D721Med (cell line): ENCODE results near the gene TMEM114.

Experiments used
- DNase-seq: peaks from one replicate; pipeline ENCODE4 v3.0.0; 2011; ENCODE audit warnings: low spot score; ENCODE audit not compliant: insufficient read length
- FAIRE-seq: peaks from 2 replicates; lab custom pipeline; 2011; peaks lifted over from hg19 to GRCh38; lab: Jason Lieb, UNC
- CTCF ChIP-seq: IDR thresholded peaks from 2 replicates; pipeline ENCODE4 v1.5.1; 2012; ENCODE audit warnings: mild to moderate bottlenecking, control low read depth; ENCODE audit not compliant: insufficient read depth; ENCODE audit errors: missing control alignments

TMEM114 gene

GRCh38 chr16:8555400-8555799 is 34.9 kb downstream of the TMEM114 start:
- FAIRE-seq (no peak), DNase-seq (no peak)
- TF ChIP-seq CTCF = no peak

GRCh38 chr16:8554881-8555280 is 35.4 kb downstream of the TMEM114 start:
- DNase-seq = no peak
- TF ChIP-seq CTCF = no peak
- no peak for FAIRE-seq

- DNase-seq (no peak), FAIRE-seq (no peak)
- TF ChIP-seq CTCF = no peak
Measured at GRCh38 chr16:8554022-8554421, 36.3 kb downstream of the TMEM114 start.

- FAIRE-seq (no peak), DNase-seq (no peak)
- no peak for TF ChIP-seq CTCF
Measured at GRCh38 chr16:8552487-8553221, 37.7 kb downstream of the TMEM114 start.

- no peak for FAIRE-seq
- TF ChIP-seq CTCF = no peak
- no peak for DNase-seq
Measured at GRCh38 chr16:8551388-8552332, 38.7 kb downstream of the TMEM114 start.

GRCh38 chr16:8550728-8551387 is 39.5 kb downstream of the TMEM114 start:
- no peak for FAIRE-seq

More at GRCh38 chr16:8550728-8551387, 39.5 kb downstream of the TMEM114 start:
- no peak for DNase-seq
- no peak for TF ChIP-seq CTCF
